Bronchial epithelial cell (primary cell): Measurements from ENCODE around the gene CD83. TPM values are rescaled to one million over a fixed set of nuclear protein-coding genes. Genes with fewer than 3 reads are reported as not detected.
A peak's percentile ranks its signal among the peaks of the same experiment; 100 is the strongest.

Source experiments
- DNase-seq: peaks from one replicate; pipeline ENCODE4 v3.0.0-alpha.2; 2010; ENCODE audit warnings: low read depth
- FAIRE-seq: peaks from 2 replicates; lab custom pipeline; 2011; peaks lifted over from hg19 to GRCh38; lab: Jason Lieb, UNC
- H3K27me3 ChIP-seq: 2 replicates; pipeline ENCODE4 v1.5.1; 2011; ENCODE audit warnings: low read length; ENCODE audit not compliant: control insufficient read depth, insufficient read depth
- H3K36me3 ChIP-seq: 2 replicates; pipeline ENCODE4 v1.5.1; 2011; ENCODE audit warnings: low read length; ENCODE audit not compliant: control insufficient read depth, insufficient read depth
- H3K4me3 ChIP-seq: 2 replicates; pipeline ENCODE4 v1.5.1; 2011; ENCODE audit warnings: mild to moderate bottlenecking, low read depth, low read length, control low read depth
- total RNA-seq: library from RNA; depleted of rRNA; stranded (reverse); fragments of >200 nt; gene quantifications from 2 replicates; pipeline ENCODE4 v1.2.1, GENCODE V29; 2014
- TF ChIP-seq, protein P1 (sequence below): IDR thresholded peaks from 2 replicates; pipeline ENCODE4 v1.5.1; 2011; ENCODE audit warnings: mild to moderate bottlenecking, moderate library complexity, low read length, control low read depth, inconsistent platforms; ENCODE audit not compliant: insufficient read depth, severe bottlenecking

Gene CD83
- total RNA-seq, 1 donor from 2014 or later: 0.53 TPM

DNA sequence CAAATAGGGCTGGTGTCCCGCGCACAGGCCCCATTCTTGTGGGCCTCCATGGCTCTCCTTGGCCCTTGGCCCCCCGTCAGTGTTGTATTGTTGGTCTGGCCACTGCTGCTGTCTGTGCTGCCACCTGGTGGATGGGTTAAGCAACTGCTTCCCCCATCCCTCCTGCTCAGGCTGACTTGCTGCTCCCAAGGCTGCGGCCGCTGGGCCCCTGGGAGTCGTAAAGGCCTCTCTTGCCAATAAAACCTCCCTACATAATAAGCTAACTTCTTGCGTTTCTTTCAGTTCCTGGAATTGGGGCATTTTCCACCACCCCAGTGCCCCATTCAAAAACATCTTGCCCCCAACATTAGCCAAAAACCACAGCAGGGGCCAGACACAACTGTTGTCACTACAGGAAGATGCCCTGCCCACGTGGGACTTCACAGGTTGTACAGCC is 27.1 kb downstream of the CD83 start:
- DNase-seq: peak; percentile 36
- H3K36me3 ChIP-seq: no peaks in the 10 kb centered on the region
- H3K4me3 ChIP-seq: no peak overlapping the region
- no peak for FAIRE-seq
- H3K27me3 ChIP-seq: peaks cover 8% of the 10 kb centered on the region
- TF ChIP-seq, protein P1, sequence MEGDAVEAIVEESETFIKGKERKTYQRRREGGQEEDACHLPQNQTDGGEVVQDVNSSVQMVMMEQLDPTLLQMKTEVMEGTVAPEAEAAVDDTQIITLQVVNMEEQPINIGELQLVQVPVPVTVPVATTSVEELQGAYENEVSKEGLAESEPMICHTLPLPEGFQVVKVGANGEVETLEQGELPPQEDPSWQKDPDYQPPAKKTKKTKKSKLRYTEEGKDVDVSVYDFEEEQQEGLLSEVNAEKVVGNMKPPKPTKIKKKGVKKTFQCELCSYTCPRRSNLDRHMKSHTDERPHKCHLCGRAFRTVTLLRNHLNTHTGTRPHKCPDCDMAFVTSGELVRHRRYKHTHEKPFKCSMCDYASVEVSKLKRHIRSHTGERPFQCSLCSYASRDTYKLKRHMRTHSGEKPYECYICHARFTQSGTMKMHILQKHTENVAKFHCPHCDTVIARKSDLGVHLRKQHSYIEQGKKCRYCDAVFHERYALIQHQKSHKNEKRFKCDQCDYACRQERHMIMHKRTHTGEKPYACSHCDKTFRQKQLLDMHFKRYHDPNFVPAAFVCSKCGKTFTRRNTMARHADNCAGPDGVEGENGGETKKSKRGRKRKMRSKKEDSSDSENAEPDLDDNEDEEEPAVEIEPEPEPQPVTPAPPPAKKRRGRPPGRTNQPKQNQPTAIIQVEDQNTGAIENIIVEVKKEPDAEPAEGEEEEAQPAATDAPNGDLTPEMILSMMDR: peak; percentile 91

DNA sequence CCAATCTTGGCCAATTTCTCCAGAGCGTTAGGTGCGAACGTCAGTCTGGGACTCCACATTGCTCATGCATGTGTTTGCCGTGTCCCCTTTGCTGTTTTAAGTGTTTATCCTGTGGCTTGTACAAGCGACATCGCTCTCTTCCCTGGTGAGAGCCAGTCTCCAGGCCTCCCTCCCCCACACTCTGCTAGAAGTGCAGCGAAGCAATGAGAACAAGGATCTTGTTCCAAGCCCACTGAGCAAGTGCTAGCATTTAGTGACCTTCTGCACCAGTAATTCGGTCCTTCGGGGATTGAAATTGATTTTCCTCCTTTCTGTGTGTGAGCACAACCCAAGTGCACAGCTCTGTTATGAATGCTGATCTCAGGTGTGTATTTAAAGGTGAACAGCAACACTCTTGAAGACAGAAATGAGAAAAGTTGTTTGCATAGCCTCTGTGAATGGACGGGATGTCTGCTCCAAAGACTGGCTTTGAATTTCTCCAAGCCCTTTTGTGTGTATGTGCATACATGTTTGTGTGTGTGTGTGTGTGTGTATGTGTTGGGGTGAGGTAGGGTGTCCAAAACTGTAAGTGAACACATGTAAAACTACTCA is 29.0 kb downstream of the CD83 start:
- no peak for FAIRE-seq

DNA sequence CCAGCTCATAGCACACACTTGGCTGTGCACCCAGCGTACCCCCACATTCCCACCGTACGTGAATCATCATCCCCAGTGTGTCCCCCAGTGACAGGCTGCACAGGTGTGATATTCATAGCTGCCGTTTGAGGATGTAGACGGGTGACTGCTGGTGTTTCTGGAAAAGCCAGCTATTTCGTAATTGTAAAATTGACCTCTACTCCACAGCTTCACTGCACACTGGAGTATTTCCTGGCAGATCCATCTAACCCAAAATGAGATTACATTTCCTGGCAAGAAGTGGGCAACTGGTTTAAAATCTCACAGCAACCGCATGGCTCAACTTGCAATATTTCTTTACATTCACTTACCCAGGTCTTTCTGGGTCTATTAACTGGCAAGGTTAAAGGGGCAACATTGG is 30.3 kb downstream of the CD83 start:
- Histone ChIP-seq H3K36me3 (no peaks in the 10 kb centered on the region), H3K27me3 (peaks cover 8% of the 10 kb centered on the region), H3K4me3 (no peak overlapping the region)
- DNase-seq (peak; percentile 1), FAIRE-seq (no peak)
- TF ChIP-seq, protein P1: no peak

More for the DNA sequence above, 29.0 kb downstream of the CD83 start:
- Histone ChIP-seq H3K27me3 (peaks cover 8% of the 10 kb centered on the region), H3K4me3 (no peak overlapping the region), H3K36me3 (no peaks in the 10 kb centered on the region)
- TF ChIP-seq, protein P1: no peak
- no peak for DNase-seq

DNA sequence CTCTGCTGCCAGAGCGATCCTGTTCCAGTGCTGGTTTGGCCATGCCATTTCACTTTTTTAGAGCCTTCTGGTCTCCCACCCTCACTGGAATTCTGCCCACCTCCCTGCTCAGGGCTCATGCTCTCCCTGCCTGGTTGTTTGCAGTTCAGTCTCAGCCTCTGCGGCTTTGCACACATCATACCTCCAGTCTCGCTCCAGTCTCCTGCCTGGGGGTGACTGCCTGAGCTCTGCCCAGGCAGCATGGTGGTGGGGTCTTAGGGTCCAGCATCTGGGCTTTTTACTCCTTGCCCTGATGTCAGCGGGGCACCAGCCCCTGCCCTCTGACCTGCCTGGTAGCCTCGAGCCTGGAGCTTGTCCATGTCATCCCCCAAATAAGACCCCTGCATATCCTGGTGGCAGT is 30.9 kb downstream of the CD83 start:
- Histone ChIP-seq H3K4me3 (no peak overlapping the region), H3K36me3 (no peaks in the 10 kb centered on the region), H3K27me3 (peaks cover 8% of the 10 kb centered on the region)
- TF ChIP-seq, protein P1: no peak
- FAIRE-seq: no peak
- DNase-seq: no peak

DNA sequence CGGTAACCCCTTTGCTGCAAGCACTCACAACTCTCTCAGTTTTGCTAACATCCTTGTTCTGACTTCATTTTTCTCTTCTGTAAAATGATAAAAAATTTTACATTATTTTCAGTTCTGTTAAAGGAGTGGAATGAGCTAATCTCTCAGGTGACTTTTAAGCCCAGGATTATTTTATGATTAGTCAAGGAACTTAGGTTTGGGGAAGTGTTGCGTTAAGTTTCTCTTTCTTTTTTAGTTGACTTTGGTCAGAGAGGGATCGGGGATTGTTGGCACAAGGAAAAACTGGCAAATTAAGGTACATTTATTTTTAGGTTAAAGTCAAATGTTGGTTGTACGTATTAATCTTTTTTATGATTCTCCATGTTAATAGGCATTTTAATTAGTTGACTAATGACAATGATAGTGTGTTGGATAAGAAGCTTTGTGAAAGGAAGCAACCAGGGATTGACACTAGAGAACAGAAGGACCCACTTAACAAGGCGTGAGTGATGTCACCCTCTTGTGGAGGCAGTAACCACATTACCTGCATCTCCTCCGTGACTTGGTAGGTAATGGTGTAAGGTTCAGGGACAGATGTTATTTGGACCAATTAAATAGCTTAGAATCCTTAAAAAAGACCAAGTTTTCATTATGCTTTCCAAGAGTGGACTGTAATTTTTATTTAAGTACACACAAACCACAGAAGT is 31.6 kb downstream of the CD83 start:
- TF ChIP-seq, protein P1: no peak
- Histone ChIP-seq H3K27me3 (peaks cover 8% of the 10 kb centered on the region), H3K4me3 (no peak overlapping the region), H3K36me3 (no peaks in the 10 kb centered on the region)
- DNase-seq: no peak
- FAIRE-seq: no peak
